ENCODE data around the gene OGFOD1.
"Not testable (repeated sequence)": the region's sequence is repeated elsewhere in the genome, so short reads cannot be mapped to it uniquely, and the experiment has no call there.

Gene OGFOD1

DNA sequence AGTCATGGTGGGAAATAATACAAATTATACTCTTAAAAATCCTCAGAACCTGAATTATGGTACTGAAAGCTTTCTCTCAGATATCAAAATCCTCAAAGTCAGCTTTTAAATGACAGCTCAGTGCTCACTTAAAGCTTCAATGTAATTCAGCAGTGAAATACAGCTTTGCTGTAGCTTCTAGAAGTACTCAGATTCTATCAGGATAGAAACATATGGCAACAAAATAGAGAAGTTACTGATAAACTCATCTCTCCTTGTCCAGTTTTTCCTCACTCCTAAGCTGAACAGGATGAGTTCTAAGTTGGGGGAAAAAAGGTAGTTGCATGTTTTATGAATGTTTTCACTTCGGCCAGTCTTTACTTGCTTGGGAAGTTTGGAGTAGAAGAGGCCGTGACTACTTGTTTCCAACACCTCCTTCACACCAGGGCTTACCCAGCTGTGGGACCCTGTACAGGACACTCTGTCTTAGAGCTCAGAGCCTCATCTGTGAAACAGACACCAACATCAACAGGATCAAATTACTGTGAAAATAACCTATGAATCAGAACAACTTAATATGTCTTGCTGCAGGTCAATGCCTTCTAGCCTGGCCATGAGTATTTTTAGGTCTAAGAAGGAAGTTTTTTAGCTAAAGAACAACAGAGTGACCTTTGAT lies 30.2 kb downstream of the OGFOD1 start:
- DNase-seq = no peak

- DNase-seq = no peak
Observed at GRCh38 chr16:56482683-56483236, 31.4 kb downstream of the OGFOD1 start.

DNA sequence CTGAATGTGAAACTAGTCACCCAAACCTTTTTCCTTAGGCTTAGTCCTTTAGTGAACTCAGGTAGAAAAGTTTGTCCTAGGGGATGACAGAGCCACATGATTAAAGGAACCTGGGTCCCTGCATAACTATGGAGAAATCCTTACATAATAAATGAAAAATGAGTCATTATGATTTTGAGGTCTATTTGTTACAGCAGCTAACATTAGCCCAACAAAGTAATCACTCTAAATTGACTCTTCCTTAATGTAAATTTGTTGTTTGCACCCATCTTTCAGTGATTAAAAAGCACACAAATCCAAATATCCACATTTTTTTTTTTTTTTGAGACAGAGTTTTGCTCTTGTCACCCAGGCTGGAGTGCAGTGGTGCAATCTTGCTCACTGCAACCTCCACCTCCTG lies 32.0 kb downstream of the OGFOD1 start:
- no peak for DNase-seq

GRCh38 chr16:56488035-56488434 lies 36.7 kb downstream of the OGFOD1 start:
- no peak for DNase-seq

DNA sequence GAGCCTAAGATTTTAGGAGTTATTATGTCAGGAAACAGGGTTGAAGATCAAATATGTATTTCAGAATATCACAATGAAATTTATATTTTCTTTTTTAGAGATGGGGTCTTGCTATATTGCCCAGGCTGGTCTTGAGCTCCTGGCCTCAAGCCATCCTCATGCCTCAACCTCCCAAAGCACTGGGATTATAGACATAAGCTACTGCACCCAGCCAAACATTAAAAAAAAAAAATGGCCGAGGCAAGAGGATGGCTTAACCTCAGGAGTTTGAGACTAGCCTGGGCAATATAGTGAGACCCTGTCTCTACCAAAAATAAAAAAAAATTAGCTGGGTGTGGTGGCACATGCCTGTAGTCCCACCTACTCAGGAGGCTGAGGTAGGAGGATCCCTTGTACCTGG lies 37.5 kb downstream of the OGFOD1 start:
- DNase-seq = not testable (repeated sequence)

DNA sequence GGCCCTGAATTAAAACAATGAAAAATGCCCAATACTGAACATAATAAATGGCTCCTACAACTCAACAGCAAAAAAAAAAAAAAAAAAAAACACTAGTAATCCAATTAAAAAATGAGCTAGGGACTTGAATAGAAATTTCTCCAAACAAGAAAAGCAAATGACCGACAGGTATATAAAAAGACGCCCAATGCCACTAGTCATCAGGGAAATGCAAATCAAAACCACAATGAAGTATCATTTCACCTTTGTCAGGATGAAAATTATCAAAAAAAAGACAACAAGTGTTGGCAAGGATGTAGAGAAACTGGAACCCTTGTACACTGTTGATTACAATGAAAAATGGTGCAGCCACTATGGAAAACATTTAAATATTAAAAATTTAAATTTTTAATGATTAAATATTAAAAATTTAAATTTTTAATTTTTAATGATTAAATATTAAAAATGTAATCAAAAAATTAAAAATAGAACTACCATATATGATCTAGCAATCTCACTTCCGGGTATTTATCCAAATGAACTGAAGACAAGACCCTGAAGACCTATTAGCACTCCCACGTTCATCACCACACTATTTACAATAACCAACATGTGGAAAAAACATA lies 40.4 kb downstream of the OGFOD1 start:
- no peak for DNase-seq

DNA sequence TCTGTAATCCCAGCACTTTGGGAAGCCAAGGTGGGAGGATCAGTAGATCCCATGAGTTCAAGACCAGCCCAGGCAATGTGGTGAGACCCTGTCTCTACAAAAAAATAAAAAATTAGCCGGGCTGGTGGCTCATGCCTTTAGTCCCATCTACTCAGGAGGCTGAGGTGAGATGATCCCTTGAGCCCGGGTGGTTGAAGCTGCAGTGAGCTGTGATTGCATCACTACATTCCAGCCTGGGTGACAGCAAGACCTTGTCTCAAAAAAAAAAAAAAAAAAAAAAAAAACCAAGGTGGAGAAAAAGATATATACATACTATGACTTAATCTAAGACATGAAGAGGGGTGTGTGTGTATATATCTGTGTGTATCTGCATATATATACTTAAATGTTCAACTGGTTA lies 41.8 kb downstream of the OGFOD1 start:
- no peak for DNase-seq

DNA sequence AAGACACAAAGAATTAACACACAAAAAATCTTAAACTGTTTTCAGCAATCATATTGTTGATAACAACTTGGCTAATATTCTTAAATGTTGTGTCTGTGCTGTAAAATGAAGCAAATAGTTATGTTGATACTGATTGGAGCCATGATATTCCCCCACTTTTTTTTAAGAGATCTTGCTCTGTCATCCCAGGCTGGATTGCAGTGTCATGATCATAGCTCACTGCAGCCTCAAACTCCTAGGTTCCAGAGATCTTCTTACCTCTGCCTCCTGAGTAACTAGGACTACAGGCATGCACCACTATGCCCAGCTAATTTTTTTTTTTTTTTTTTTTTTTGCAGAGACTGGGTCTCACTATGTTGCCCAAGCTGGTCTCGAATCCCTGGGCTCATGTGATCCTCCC lies 42.5 kb downstream of the OGFOD1 start:
- no peak for DNase-seq

DNA sequence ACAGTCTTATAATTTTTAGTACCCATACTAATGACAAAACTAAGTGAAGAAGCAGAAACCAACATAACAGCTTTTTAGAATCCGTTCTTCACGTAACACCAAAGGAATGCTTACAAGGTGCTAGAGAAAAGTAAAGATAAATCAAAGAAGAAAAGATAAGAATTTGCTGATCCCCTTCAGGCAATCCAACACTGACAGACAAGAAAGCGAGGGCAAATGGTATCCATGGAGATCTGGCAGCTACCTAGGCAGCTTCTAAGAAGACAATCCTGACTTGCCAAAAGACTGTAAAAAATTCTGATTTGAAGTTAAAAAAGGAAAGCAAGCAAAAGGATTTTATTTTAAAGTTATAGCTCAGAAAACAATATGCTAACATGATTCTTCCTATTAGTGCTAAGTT lies 53.8 kb downstream of the OGFOD1 start:
- DNase-seq = no peak

DNA sequence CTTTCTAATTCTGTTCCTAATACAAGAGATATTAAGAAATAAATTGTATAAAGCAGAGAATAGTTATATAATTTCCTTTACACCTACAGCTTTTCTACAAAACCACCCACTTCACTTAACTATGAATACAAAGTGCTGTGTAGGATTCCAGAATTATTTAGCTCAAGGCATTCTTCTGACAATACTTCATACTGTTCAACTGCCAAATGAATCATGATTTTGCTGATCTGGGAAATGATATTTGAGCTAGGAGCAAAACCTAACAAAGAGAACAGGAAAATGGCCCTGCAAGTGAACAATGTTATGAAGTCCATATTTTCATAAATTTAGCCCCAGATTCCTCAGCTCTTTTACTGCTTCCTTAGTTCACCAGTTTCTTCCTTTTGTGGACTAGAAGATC lies 55.6 kb downstream of the OGFOD1 start:
- DNase-seq = no peak

DNA sequence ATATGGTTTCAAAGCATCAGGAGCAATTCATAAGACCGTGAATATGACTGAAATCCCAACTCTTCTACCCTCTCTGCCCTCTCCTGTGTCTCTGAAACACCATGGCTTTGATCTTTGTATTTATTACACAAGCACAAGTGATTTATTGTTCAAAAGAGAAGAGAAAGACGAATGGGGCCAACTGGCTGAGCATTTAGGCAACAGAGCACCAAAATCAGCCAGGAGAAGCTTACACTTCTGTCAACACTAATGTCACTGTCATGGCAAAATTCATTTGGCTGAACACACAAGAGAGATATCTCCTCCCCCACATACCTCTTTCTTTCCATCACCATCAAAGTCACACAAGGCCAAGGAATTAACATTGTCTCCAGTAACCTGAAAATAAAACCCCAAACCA lies 59.2 kb downstream of the OGFOD1 start:
- DNase-seq = no peak

GRCh38 chr16:56512025-56512424 lies 60.7 kb downstream of the OGFOD1 start:
- DNase-seq = no peak

GRCh38 chr16:56513091-56513490 lies 61.7 kb downstream of the OGFOD1 start:
- no peak for DNase-seq

GRCh38 chr16:56513972-56514371 lies 62.6 kb downstream of the OGFOD1 start:
- no peak for DNase-seq

- no peak for DNase-seq
Observed at GRCh38 chr16:56514845-56515244, 63.5 kb downstream of the OGFOD1 start.

DNA sequence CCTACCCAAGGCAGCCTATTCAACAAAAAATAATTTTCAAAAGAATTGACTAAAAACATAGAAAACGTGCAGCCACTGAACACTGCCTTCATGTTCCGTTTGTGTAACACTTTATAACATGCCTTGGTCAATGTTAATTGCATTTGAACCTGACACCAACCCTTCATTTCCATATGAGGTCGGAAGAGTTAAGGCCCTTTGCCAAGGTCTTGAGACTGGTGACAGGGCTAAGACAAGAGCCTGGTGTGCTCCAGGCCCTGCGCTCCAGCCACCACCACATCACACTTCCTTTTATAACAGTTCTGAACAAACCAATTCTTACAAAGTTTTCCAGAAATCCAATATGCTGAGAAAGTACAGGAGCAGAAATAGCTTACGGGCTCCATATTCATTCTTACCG lies 64.3 kb downstream of the OGFOD1 start:
- no peak for DNase-seq

DNA sequence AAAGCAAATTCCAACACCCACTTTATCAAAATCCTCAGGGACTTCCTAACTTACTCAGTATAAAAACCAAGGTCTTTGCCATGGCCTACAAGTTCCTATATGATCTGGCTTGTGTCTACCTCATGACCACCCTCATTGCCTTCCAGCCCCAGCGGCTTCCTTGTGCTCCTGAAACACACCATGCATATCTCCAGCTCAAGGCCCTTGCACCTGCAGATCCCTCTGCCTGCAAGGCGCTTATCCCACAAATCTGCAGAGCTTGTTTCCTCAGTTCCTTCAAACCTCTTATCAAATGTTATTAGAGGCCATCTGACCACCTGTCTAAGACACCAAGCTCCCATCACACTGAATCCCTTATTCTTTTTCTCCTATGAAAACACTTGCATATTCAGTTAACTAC lies 65.9 kb downstream of the OGFOD1 start:
- no peak for DNase-seq

GRCh38 chr16:56518425-56518824 lies 67.1 kb downstream of the OGFOD1 start:
- no peak for DNase-seq

DNA sequence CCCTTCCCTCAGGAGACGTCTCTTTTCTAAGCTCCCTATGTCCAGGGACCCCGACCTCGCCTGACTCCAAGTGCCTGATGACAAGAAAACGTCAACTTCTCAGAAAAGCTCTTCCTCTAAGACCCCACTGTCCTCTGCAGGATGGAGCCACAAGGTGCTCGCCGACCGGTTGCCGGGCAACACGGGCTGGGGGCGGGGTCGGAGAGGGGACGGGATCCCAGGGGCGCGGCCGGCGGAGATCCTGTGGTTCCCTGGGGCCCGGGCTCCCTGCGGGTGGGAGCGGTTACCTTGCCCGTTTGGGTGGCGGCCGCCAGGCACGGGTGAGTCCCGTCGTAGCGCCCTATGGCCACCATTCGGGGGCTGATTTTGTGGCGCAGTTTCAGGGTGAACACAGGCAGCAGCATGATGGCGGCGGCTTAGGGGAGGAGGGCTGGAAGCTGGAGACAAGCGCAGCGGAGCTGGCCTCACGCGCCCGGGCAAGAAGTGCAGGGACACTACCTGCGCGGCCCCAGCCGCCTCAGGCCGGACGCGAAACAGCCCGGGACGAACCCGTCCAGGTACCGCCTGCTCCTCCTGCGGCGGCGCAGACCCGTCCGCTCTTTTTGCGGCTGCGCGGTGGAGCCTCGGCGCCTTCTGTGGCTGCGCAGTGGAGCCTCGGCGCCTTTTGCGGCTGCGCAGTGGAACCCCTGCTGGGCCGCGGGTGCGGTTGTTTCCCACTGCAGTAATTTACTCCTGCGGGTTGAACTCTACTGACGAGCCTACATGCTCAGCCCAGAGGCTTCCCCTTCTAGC lies 68.3 kb downstream of the OGFOD1 start, which contains the start of gene BBS2:
Gene BBS2 (minus strand): TSS at position 566 of the 792 bp plus-strand sequence. CDS start 162 bp downstream, at position 404.
- peak; percentile 81 for DNase-seq

DNA sequence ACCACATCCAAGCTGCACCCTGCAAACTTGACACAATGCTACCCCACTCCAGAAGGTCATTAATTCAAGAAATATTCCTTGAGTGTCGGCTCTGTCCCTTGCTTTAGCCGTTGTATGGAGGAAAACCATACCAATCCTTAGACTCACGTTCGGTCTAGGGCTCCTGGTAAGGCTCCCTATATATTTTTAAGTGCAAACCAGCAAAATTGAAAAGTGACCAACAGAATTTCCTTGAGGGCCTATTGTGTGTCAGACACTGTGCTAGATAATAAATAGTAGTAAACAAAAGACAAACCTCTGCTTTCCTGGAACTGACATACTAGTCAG lies 68.9 kb downstream of the OGFOD1 start:
- no peak for DNase-seq

- no peak for DNase-seq
Observed at GRCh38 chr16:56525236-56525635, 73.9 kb downstream of the OGFOD1 start.
